ENCODE results near the gene SERINC5. TPM values are rescaled to one million over a fixed set of nuclear protein-coding genes. Genes with fewer than 3 reads are reported as not detected.

SERINC5 gene
- total RNA-seq, 2 donors from 2014 or later: 134 to 183 TPM

DNA sequence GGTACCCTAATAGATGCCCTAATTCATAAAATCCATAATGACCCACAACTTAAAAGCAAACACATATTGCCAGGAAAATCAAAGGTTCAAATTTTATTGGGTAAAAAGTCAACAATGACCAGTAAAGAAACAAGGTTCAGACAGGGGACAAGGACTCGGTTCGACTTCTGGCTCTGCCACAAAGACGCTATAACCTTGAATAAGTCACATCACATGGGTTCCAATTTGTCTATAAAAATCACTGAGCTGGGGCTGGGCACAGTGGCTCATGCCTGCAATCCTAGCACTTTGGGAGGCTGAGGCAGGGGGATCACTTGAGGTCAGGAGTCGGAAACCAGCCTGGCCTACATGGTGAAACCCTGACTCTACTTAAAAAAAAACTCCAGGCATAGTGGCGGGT, 80.5 kb downstream of the SERINC5 start:
- Histone ChIP-seq H3K4me1 (ENCODE audit: control insufficient read depth, insufficient read depth, low read length) (peaks cover 5% of the 10 kb centered on the region), H3K27me3 (ENCODE audit: control insufficient read depth, insufficient read depth, low read length, poor library complexity, severe bottlenecking) (no peaks in the 10 kb centered on the region), H3K4me3 (ENCODE audit: low read length) (no peak overlapping the region), H3K9me3 (ENCODE audit: control insufficient read depth, low read length) (no peaks in the 10 kb centered on the region), H3K9ac (ENCODE audit: extremely low read depth, low read length, poor library complexity, severe bottlenecking) (no peak overlapping the region), H3K36me3 (ENCODE audit: control insufficient read depth, insufficient read depth, low read length) (peaks cover 76% of the 10 kb centered on the region), H3K27ac (ENCODE audit: low read depth, low read length) (no peak overlapping the region)
- Mint-ChIP-seq H3K4me3 (no peak overlapping the region), H3K27ac (peak overlapping the region; percentile 44), H3K9me3 (no peaks in the 10 kb centered on the region), H3K4me1 (peaks cover 16% of the 10 kb centered on the region), H3K27me3 (ENCODE audit: insufficient read depth) (no peaks in the 10 kb centered on the region), H3K36me3 (ENCODE audit: low read depth) (peaks cover 64% of the 10 kb centered on the region)
- WGBS, 2 experiments (ENCODE audit: insufficient coverage in 1 of 2, insufficient read length in 1 of 2): 98 to 100% methylated on average over 3 to 5 of the region's 5 CpGs
- DNase-seq: no peak
- TF ChIP-seq, protein P1, sequence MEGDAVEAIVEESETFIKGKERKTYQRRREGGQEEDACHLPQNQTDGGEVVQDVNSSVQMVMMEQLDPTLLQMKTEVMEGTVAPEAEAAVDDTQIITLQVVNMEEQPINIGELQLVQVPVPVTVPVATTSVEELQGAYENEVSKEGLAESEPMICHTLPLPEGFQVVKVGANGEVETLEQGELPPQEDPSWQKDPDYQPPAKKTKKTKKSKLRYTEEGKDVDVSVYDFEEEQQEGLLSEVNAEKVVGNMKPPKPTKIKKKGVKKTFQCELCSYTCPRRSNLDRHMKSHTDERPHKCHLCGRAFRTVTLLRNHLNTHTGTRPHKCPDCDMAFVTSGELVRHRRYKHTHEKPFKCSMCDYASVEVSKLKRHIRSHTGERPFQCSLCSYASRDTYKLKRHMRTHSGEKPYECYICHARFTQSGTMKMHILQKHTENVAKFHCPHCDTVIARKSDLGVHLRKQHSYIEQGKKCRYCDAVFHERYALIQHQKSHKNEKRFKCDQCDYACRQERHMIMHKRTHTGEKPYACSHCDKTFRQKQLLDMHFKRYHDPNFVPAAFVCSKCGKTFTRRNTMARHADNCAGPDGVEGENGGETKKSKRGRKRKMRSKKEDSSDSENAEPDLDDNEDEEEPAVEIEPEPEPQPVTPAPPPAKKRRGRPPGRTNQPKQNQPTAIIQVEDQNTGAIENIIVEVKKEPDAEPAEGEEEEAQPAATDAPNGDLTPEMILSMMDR (conservative IDR thresholded peaks at IDR 0.05): no peak

DNA sequence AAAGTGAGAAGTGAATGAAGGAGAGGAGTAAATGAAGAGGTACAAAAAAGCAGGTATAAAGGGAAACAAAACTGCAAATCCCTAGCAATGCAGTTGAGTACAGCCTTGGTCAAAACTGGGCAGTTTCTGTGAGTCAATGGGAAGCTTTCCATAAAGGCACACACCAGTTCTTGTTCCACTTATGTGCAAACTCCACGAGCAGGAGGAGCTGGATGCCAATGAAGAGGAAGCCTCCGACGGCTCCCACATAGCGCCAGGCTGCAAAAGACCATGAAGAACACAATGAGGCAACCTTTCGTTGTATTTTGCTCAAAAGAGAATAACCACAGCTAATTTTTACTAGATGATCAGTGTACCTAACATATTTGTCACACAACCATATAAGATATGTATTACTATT, 81.1 kb downstream of the SERINC5 start:
- peaks cover 16% of the 10 kb centered on the region for H3K4me1 Mint-ChIP-seq
- H3K4me3 Mint-ChIP-seq: no peak overlapping the region
- H3K27ac Mint-ChIP-seq: peak overlapping the region; percentile 49
- Histone ChIP-seq H3K9ac (ENCODE audit: extremely low read depth, low read length, poor library complexity, severe bottlenecking) (no peak overlapping the region), H3K4me3 (ENCODE audit: low read length) (no peak overlapping the region), H3K9me3 (ENCODE audit: control insufficient read depth, low read length) (no peaks in the 10 kb centered on the region), H3K27me3 (ENCODE audit: control insufficient read depth, insufficient read depth, low read length, poor library complexity, severe bottlenecking) (no peaks in the 10 kb centered on the region), H3K4me1 (ENCODE audit: control insufficient read depth, insufficient read depth, low read length) (no peaks in the 10 kb centered on the region), H3K36me3 (ENCODE audit: control insufficient read depth, insufficient read depth, low read length) (peaks cover 79% of the 10 kb centered on the region), H3K27ac (ENCODE audit: low read depth, low read length) (no peak overlapping the region)
- WGBS, 2 experiments (ENCODE audit: insufficient coverage in 1 of 2, insufficient read length in 1 of 2): 94 to 97% methylated on average over 3 to 5 of the region's 5 CpGs
- H3K27me3 Mint-ChIP-seq (ENCODE audit: insufficient read depth): no peaks in the 10 kb centered on the region
- H3K9me3 Mint-ChIP-seq: no peaks in the 10 kb centered on the region
- DNase-seq: peak; percentile 29
- H3K36me3 Mint-ChIP-seq (ENCODE audit: low read depth): peaks cover 70% of the 10 kb centered on the region
- TF ChIP-seq, protein P1 (conservative IDR thresholded peaks at IDR 0.05): no peak

GRCh38 chr5:80172067-80172695, 83.7 kb downstream of the SERINC5 start:
- no peaks in the 10 kb centered on the region for H3K9me3 ChIP-seq (ENCODE audit: control insufficient read depth, low read length)
- H3K4me1 ChIP-seq (ENCODE audit: control insufficient read depth, insufficient read depth, low read length): no peaks in the 10 kb centered on the region
- H3K27ac ChIP-seq (ENCODE audit: low read depth, low read length): no peak overlapping the region
- H3K9me3 Mint-ChIP-seq: no peaks in the 10 kb centered on the region
- H3K36me3 ChIP-seq (ENCODE audit: control insufficient read depth, insufficient read depth, low read length): peaks cover 92% of the 10 kb centered on the region
- TF ChIP-seq, protein P1 (conservative IDR thresholded peaks at IDR 0.05): no peak
- no peak overlapping the region for H3K27ac Mint-ChIP-seq
- no peaks in the 10 kb centered on the region for H3K27me3 ChIP-seq (ENCODE audit: control insufficient read depth, insufficient read depth, low read length, poor library complexity, severe bottlenecking)
- H3K9ac ChIP-seq (ENCODE audit: extremely low read depth, low read length, poor library complexity, severe bottlenecking): no peak overlapping the region
- H3K4me3 Mint-ChIP-seq: no peak overlapping the region
- H3K36me3 Mint-ChIP-seq (ENCODE audit: low read depth): peaks cover 79% of the 10 kb centered on the region
- 95 to 97% methylated on average over 8 to 9 of the region's 9 CpGs for WGBS, 2 experiments (ENCODE audit: insufficient coverage in 1 of 2, insufficient read length in 1 of 2)
- no peak for DNase-seq
- H3K4me3 ChIP-seq (ENCODE audit: low read length): no peak overlapping the region
- H3K4me1 Mint-ChIP-seq: peaks cover 19% of the 10 kb centered on the region
- no peaks in the 10 kb centered on the region for H3K27me3 Mint-ChIP-seq (ENCODE audit: insufficient read depth)

Measured in endodermal cell (in vitro differentiated cells).